ENCODE data around the gene MYH8.

DNA sequence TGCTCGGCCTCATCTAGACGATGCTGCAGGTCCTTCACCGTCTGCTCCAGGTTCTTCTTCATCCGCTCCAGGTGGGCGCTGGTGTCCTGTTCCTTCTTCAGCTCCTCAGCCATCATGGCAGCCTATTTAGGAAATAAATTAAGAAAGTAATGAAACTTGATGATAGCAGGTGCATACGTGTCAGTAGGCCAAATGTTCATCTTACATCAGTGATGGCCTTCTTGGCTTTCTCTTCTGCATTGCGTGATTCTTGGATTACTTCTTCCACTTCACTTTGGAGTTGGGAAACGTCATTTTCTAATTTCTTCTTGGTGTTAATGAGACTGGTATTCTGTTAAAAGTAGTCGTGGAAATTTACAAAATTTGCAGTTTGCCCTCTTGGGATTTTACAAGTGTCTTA lies 28.9 kb downstream of the MYH8 start:
- TF ChIP-seq, protein P1, sequence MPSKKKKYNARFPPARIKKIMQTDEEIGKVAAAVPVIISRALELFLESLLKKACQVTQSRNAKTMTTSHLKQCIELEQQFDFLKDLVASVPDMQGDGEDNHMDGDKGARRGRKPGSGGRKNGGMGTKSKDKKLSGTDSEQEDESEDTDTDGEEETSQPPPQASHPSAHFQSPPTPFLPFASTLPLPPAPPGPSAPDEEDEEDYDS (CRISPR knock-in tag; IDR thresholded peaks at IDR 0.05): no peak
- TF ChIP-seq ZNF138 (CRISPR knock-in tag; IDR thresholded peaks at IDR 0.05; ENCODE audit: low read depth) (no peak), ZNF672 (CRISPR knock-in tag; IDR thresholded peaks at IDR 0.05) (no peak), GATAD1 (CRISPR knock-in tag; IDR thresholded peaks at IDR 0.05) (no peak), TAF15 (IDR thresholded peaks at IDR 0.05; ENCODE audit: low read depth, low read length, poor library complexity, severe bottlenecking) (no peak), YY1 (IDR thresholded peaks at IDR 0.05; ENCODE audit: insufficient read depth, insufficient replicate concordance, low read depth, low read length) (no peak), ESRRA (CRISPR knock-in tag; IDR thresholded peaks at IDR 0.05; ENCODE audit: low read depth) (no peak), BHLHE40 (IDR thresholded peaks at IDR 0.05; ENCODE audit: low read length) (no peak), MAZ (IDR thresholded peaks at IDR 0.05; ENCODE audit: borderline replicate concordance, low read depth, low read length) (no peak), MAZ (CRISPR knock-in tag; IDR thresholded peaks at IDR 0.05; ENCODE audit: low read depth) (no peak)
- TF ChIP-seq, protein P2, sequence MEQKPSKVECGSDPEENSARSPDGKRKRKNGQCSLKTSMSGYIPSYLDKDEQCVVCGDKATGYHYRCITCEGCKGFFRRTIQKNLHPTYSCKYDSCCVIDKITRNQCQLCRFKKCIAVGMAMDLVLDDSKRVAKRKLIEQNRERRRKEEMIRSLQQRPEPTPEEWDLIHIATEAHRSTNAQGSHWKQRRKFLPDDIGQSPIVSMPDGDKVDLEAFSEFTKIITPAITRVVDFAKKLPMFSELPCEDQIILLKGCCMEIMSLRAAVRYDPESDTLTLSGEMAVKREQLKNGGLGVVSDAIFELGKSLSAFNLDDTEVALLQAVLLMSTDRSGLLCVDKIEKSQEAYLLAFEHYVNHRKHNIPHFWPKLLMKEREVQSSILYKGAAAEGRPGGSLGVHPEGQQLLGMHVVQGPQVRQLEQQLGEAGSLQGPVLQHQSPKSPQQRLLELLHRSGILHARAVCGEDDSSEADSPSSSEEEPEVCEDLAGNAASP (CRISPR knock-in tag; IDR thresholded peaks at IDR 0.05; ENCODE audit: borderline replicate concordance): no peak
- TF ChIP-seq, protein P3, sequence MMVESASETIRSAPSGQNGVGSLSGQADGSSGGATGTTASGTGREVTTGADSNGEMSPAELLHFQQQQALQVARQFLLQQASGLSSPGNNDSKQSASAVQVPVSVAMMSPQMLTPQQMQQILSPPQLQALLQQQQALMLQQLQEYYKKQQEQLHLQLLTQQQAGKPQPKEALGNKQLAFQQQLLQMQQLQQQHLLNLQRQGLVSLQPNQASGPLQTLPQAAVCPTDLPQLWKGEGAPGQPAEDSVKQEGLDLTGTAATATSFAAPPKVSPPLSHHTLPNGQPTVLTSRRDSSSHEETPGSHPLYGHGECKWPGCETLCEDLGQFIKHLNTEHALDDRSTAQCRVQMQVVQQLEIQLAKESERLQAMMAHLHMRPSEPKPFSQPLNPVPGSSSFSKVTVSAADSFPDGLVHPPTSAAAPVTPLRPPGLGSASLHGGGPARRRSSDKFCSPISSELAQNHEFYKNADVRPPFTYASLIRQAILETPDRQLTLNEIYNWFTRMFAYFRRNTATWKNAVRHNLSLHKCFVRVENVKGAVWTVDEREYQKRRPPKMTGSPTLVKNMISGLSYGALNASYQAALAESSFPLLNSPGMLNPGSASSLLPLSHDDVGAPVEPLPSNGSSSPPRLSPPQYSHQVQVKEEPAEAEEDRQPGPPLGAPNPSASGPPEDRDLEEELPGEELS (CRISPR knock-in tag; IDR thresholded peaks at IDR 0.05): no peak
- TF ChIP-seq, protein P4, sequence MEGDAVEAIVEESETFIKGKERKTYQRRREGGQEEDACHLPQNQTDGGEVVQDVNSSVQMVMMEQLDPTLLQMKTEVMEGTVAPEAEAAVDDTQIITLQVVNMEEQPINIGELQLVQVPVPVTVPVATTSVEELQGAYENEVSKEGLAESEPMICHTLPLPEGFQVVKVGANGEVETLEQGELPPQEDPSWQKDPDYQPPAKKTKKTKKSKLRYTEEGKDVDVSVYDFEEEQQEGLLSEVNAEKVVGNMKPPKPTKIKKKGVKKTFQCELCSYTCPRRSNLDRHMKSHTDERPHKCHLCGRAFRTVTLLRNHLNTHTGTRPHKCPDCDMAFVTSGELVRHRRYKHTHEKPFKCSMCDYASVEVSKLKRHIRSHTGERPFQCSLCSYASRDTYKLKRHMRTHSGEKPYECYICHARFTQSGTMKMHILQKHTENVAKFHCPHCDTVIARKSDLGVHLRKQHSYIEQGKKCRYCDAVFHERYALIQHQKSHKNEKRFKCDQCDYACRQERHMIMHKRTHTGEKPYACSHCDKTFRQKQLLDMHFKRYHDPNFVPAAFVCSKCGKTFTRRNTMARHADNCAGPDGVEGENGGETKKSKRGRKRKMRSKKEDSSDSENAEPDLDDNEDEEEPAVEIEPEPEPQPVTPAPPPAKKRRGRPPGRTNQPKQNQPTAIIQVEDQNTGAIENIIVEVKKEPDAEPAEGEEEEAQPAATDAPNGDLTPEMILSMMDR (CRISPR knock-in tag; IDR thresholded peaks at IDR 0.05): no peak
- TF ChIP-seq, protein P5, sequence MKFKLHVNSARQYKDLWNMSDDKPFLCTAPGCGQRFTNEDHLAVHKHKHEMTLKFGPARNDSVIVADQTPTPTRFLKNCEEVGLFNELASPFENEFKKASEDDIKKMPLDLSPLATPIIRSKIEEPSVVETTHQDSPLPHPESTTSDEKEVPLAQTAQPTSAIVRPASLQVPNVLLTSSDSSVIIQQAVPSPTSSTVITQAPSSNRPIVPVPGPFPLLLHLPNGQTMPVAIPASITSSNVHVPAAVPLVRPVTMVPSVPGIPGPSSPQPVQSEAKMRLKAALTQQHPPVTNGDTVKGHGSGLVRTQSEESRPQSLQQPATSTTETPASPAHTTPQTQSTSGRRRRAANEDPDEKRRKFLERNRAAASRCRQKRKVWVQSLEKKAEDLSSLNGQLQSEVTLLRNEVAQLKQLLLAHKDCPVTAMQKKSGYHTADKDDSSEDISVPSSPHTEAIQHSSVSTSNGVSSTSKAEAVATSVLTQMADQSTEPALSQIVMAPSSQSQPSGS (CRISPR knock-in tag; IDR thresholded peaks at IDR 0.05): no peak

All from HepG2 (cell line).